Measurements from ENCODE around the gene MMP2.

DNA sequence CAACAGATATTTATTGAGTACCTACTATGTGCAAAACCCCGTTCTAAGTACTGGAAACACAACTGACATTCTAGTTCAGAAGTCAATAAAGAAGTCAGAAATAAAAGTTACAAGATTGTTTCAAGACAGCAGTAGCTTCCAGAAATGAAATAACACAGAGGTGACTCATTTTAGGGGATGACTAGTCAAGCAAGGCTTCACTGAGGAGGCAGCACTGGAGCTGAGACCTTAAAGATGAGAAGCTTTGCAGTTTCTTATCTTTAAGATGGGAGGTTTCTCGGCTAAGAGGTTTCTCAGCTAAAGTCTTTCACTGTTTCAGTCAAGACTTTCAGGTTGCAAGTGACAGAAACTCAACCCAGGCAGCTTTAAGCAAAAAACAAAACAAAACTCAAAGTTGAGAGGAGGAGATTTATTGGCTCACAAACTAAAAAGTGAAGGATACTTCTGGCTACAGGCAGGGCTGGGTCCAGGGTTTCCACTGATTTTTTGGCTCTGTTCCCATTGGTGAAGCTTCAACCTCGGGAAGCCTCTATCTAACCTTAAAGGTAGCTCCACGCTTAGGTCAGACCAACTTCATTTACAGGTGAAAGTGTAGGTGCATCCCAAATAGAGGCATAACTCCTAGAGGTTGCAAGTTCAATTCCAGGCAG is 7.4 kb upstream of the MMP2 start:
- TF ChIP-seq, protein P1, sequence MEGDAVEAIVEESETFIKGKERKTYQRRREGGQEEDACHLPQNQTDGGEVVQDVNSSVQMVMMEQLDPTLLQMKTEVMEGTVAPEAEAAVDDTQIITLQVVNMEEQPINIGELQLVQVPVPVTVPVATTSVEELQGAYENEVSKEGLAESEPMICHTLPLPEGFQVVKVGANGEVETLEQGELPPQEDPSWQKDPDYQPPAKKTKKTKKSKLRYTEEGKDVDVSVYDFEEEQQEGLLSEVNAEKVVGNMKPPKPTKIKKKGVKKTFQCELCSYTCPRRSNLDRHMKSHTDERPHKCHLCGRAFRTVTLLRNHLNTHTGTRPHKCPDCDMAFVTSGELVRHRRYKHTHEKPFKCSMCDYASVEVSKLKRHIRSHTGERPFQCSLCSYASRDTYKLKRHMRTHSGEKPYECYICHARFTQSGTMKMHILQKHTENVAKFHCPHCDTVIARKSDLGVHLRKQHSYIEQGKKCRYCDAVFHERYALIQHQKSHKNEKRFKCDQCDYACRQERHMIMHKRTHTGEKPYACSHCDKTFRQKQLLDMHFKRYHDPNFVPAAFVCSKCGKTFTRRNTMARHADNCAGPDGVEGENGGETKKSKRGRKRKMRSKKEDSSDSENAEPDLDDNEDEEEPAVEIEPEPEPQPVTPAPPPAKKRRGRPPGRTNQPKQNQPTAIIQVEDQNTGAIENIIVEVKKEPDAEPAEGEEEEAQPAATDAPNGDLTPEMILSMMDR (conservative IDR thresholded peaks at IDR 0.05; ENCODE audit: low read depth in 2 of 2): no peak
- TF ChIP-seq, protein P2, sequence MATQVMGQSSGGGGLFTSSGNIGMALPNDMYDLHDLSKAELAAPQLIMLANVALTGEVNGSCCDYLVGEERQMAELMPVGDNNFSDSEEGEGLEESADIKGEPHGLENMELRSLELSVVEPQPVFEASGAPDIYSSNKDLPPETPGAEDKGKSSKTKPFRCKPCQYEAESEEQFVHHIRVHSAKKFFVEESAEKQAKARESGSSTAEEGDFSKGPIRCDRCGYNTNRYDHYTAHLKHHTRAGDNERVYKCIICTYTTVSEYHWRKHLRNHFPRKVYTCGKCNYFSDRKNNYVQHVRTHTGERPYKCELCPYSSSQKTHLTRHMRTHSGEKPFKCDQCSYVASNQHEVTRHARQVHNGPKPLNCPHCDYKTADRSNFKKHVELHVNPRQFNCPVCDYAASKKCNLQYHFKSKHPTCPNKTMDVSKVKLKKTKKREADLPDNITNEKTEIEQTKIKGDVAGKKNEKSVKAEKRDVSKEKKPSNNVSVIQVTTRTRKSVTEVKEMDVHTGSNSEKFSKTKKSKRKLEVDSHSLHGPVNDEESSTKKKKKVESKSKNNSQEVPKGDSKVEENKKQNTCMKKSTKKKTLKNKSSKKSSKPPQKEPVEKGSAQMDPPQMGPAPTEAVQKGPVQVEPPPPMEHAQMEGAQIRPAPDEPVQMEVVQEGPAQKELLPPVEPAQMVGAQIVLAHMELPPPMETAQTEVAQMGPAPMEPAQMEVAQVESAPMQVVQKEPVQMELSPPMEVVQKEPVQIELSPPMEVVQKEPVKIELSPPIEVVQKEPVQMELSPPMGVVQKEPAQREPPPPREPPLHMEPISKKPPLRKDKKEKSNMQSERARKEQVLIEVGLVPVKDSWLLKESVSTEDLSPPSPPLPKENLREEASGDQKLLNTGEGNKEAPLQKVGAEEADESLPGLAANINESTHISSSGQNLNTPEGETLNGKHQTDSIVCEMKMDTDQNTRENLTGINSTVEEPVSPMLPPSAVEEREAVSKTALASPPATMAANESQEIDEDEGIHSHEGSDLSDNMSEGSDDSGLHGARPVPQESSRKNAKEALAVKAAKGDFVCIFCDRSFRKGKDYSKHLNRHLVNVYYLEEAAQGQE (IDR thresholded peaks at IDR 0.05; ENCODE audit: unreplicated experiment): no peak
- TF ChIP-seq, protein P3, sequence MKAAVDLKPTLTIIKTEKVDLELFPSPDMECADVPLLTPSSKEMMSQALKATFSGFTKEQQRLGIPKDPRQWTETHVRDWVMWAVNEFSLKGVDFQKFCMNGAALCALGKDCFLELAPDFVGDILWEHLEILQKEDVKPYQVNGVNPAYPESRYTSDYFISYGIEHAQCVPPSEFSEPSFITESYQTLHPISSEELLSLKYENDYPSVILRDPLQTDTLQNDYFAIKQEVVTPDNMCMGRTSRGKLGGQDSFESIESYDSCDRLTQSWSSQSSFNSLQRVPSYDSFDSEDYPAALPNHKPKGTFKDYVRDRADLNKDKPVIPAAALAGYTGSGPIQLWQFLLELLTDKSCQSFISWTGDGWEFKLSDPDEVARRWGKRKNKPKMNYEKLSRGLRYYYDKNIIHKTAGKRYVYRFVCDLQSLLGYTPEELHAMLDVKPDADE (IDR thresholded peaks at IDR 0.05): no peak
- no peak for TF ChIP-seq POLR2AphosphoS5 (IDR thresholded peaks at IDR 0.05; ENCODE audit: low read depth)

Data from GM23338 (cell line).